HG03066 (cell line): ENCODE results near the gene BPIFB3.

Experiments
- ATAC-seq: cut with Tn5 transposase; IDR thresholded peaks from one replicate; pipeline ENCODE4 v1.9.1; 2021; ENCODE audit warnings: low read depth; ENCODE audit not compliant: unreplicated experiment

BPIFB3 gene

DNA sequence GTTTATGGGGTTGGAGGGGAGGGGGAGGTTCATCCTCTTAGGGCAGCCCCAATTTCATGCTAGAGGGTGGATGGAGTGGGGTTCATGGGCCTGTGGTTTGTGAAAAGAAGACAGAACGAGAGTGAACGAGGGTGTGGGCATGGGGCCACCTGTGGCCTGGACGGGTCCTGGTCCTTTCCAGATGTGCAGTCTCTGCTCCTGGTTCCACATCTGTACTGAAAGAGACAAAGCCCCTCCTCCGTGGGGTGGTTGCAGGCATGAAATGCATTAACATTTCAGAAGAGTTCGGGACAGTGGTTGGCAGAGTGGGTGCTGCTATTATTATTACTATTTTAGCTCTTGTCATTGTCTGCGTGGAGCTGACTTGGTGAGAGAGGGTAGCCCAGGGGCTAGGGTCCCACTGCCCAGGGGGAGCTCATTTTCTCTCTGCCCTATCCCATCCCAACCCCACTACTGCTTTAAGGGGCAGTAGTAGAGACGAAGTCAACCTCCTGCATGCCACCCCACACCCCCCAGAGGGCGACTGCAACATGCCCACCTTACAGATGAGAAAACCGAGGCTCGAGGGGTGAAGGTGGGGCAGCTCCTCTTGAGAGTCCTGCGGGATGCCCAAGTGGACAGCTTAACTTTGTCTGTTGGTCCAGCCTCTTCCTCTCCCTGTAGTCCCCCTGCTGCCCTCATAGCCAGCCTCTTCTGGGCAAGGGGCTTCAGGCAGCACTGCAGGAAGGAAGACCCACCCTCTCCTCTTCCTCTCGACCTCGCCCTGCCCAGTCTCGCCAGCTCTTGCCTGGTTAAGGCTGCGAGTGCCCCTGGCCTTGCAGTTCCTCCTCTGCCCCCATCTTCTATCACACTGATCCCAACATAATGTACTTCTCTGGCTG lies 37.8 kb upstream of the BPIFB3 start:
- ATAC-seq: no peak

DNA sequence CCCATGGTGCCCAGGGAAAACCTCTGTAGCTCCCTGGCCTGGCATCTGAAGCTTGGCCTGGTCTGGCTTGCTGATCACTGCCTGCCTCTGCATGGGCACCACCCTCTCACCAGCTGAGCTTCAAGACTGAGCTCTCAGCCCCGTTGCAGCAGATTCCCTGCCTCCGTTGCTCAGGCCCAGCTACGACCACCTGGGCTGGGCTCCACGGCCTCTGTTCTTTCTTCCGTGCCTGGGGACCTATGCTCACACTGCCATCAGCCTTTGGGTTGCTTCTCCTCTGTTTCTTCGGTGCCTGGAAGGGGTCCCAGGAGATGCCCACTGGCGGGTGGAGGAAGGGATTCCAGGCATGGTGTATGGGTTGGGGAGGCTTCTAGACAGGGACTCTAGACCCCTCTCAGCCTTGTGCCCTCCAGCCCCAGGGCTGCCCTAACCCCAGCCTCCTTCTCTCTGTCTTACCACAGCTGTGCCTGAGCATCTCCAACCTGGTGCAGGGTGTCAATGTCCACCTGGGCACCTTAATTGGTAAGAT lies 37.1 kb upstream of the BPIFB3 start:
- ATAC-seq: no peak

DNA sequence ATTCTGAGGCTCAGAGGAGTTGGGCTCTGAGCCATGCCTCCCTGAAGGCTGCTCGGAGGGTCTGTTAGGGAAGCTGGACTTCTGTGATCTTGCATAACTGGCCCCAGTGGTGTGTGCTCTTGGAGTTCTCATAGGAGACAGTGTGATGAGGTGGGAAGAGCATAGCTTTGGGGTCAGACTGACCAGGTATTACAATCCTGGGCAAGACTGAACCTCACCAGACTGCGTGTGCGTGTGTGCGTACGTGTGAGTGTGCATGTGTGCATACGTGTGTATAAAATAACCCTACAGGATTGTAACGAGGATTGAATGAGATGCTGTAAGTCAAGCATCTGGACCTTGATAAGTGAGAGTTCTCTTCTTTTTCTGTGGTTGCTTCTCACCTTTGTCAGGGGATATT lies 36.2 kb upstream of the BPIFB3 start:
- no peak for ATAC-seq

- ATAC-seq: no peak
These were observed 35.4 kb upstream of the BPIFB3 start for GRCh38 chr20:33018169-33018931.

GRCh38 chr20:33019465-33020277 lies 34.0 kb upstream of the BPIFB3 start:
- ATAC-seq: no peak

- ATAC-seq: no peak
These were observed 33.2 kb upstream of the BPIFB3 start for GRCh38 chr20:33020278-33021161.

DNA sequence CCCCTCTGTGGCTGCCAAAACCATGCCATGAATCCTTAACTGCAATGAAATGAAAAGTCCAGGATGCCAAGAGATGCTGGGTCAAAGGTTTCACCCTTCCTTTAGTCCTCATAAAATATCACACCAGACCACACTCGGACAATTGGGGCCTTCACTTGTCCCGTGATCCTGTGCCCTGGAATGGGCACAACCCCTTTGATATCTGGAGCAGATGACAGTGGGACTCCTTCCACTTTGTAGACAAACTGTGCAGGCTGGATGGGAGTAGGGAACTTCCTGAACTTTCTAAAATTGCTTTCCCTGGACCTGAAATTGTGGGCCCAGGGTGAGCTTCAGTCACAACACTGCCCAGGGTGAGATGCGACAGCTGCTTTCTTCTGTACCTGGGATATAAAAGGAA lies 31.8 kb upstream of the BPIFB3 start:
- ATAC-seq: no peak

DNA sequence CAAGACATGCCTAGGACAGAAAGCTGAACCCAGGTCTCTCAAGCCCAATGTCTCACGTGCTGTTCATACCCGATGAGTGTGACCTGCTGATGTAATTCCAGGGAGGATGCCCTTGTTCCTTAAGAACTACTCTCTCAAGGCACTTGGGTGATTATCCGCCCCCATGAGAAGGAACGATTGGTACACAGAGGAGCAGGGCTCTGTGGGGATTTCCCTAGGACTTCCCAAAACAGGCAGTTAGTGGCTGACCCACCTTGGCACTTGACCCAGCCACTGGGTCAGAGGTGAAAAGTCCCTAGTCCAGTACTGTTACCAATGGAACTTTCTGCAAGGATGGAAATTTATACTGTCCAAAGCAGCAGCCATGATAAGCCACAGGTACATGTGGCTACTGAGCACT lies 31.4 kb upstream of the BPIFB3 start:
- ATAC-seq: no peak

- no peak for ATAC-seq
These were observed 30.8 kb upstream of the BPIFB3 start for GRCh38 chr20:33022694-33023438.

DNA sequence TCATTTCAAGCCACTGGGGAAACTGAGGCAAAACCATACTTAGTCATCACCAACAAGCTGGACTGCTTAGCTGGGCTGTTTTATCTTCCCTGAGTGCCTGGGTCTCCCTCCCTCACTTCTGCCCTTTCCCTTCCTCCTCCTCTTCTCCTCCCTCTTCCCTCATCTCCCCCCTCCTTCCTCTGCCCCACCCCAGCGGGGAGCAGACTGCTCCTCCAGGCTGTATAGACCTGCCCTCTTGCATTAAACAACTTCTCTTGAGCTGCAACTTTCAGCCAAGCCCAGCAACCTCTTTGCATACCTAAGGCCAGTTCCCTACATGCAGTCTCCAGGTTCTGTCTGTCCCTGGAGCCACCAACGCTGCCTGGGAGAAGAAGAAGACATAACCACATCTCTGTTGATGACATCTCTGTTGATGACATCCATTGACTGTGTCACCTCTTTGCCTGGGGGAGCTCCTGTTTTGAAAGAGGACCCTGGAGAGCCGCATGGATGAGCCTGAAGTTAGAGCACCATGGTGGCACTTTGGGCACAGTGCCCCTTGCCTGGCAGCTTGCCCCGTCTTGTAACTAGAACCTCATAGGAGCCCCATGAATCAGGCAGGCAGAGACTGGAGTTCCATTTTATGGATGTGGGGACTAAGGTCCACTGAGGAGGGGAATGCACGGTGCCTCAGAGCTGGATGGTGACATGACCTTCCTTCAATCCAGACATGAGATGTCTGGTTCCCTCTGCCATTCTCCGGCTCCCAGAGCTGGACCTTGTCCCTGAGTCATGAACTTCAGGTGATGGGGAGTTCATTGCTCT lies 30.1 kb upstream of the BPIFB3 start:
- ATAC-seq: no peak

DNA sequence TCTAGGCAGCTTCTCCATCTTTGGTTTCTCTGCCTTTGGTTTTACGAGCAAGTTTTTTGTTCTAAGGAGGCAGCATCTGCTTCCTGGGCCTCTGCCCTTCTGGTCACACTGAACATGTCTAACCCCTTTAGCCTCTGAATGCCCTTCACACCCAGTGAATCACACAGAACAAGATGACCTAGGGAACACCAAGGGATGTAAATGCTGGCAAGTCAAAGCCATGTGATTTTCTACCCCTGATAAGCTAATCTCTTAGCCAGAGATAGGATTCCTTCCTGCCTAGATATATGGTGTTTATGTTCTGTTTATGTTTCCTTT lies 29.5 kb upstream of the BPIFB3 start:
- ATAC-seq: no peak

GRCh38 chr20:33024609-33025317 lies 28.9 kb upstream of the BPIFB3 start:
- no peak for ATAC-seq

GRCh38 chr20:33025318-33025876 lies 28.3 kb upstream of the BPIFB3 start:
- no peak for ATAC-seq

GRCh38 chr20:33026072-33026778 lies 27.5 kb upstream of the BPIFB3 start:
- no peak for ATAC-seq

- no peak for ATAC-seq
These were observed 26.6 kb upstream of the BPIFB3 start for GRCh38 chr20:33026779-33027759.
